Measurements from ENCODE around the gene NRCAM. TPM values are rescaled to one million over a fixed set of nuclear protein-coding genes. Genes with fewer than 3 reads are reported as not detected.

NRCAM gene
- total and polyA plus RNA-seq, 5 donors from 2014 or later = 0.27 TPM; not detected in 4

- no peak for DNase-seq
- Histone ChIP-seq H3K27ac (ENCODE audit: insufficient read depth, low read length, poor library complexity, severe bottlenecking) (no peak overlapping the region), H3K27me3 (ENCODE audit: control insufficient read depth, insufficient read depth, low read length) (no peaks in the 10 kb centered on the region), H3K4me3 (ENCODE audit: low read depth, low read length) (no peak overlapping the region), H3K4me1 (ENCODE audit: control insufficient read depth, insufficient read depth, low read length, poor library complexity, severe bottlenecking) (no peaks in the 10 kb centered on the region), H3K36me3 (ENCODE audit: control insufficient read depth, insufficient read depth, low read length) (no peaks in the 10 kb centered on the region), H3K9me3 (ENCODE audit: control insufficient read depth in 2 of 2, low read length in 2 of 2) (no peaks in the 10 kb centered on the region)
- ATAC-seq (ENCODE audit: low read depth in 2 of 2) = no peak
- H3K4me3 Mint-ChIP-seq = no peak overlapping the region
- H3K27me3 Mint-ChIP-seq = peaks cover 5% of the 10 kb centered on the region
- no peaks in the 10 kb centered on the region for H3K4me1 Mint-ChIP-seq
- H3K9me3 Mint-ChIP-seq = peaks cover 0 to 2% (median 0%) of the 10 kb centered on the region in 7 donors
- no peaks in the 10 kb centered on the region for H3K36me3 Mint-ChIP-seq
- H3K27ac Mint-ChIP-seq = no peak overlapping the region
Observed at GRCh38 chr7:108385834-108386422, 70.3 kb downstream of the NRCAM start.

DNA sequence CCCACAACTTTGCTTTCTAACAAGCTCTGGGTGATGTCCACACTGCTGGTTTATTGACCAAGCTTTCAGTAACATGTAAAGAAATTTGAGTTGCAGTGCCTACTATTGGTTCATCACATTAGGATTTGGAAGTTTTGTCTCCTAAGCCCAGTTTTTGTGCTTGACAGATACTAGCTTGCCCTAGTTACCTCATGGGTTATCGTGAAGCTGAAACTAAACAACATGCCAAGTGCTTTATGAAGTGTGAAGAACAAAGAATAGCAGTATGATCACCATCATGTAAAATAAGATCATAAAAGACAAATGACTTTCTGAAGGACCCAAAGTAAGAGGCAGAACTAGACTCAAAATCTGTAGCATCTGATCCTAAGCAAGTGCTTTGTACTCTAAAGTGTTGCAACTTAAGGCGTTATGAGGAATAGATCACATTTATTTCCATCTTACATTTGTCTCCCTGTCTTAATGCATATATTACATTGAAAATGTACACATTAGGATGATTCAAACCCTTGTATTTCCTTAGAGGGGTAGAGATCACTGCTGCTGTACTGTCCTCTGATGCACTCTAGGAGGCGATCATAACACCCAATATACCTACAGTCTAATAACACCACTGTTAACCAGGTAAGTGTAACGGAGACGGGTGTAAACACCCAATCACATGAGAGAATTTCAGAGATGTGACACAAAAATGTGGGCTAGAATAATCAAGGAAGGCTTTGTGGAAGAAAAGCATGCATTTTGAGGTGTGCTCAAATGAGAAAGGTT lies 71.3 kb downstream of the NRCAM start:
- ATAC-seq (ENCODE audit: low read depth in 2 of 2) (no peak), DNase-seq (no peak)
- Histone ChIP-seq H3K9me3 (ENCODE audit: control insufficient read depth in 2 of 2, low read length in 2 of 2) (no peaks in the 10 kb centered on the region), H3K4me1 (ENCODE audit: control insufficient read depth, insufficient read depth, low read length, poor library complexity, severe bottlenecking) (no peaks in the 10 kb centered on the region), H3K36me3 (ENCODE audit: control insufficient read depth, insufficient read depth, low read length) (no peaks in the 10 kb centered on the region), H3K4me3 (ENCODE audit: low read depth, low read length) (no peak overlapping the region), H3K27ac (ENCODE audit: insufficient read depth, low read length, poor library complexity, severe bottlenecking) (no peak overlapping the region), H3K27me3 (ENCODE audit: control insufficient read depth, insufficient read depth, low read length) (no peaks in the 10 kb centered on the region)
- Mint-ChIP-seq H3K36me3 (no peaks in the 10 kb centered on the region), H3K9me3 (peaks cover 0 to 4% (median 0%) of the 10 kb centered on the region in 7 donors), H3K27ac (no peak overlapping the region), H3K27me3 (peaks cover 5% of the 10 kb centered on the region), H3K4me3 (no peak overlapping the region), H3K4me1 (no peaks in the 10 kb centered on the region)

DNA sequence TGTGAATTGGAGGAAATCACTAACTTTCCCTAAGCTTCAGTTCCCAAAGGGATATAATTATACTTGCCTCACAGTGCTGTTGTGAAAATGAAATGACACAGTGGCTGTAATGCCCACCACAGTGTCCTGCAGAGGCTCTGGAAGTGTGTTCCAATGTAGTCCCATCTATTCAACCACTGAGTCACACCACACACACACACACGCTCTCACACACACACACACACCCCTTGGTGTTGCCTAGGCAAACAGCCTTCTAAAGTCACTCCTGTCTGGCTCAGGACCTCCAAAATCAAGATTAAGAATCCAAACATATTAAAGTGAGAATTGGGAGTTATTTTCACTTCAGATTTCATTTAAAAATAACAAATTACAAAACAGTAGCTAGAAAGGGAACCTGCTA lies 73.3 kb downstream of the NRCAM start:
- Mint-ChIP-seq H3K36me3 (no peaks in the 10 kb centered on the region), H3K9me3 (peaks cover 0 to 2% (median 0%) of the 10 kb centered on the region in 7 donors), H3K27ac (no peak overlapping the region), H3K4me1 (no peaks in the 10 kb centered on the region), H3K27me3 (peaks cover 5% of the 10 kb centered on the region), H3K4me3 (no peak overlapping the region)
- Histone ChIP-seq H3K4me3 (ENCODE audit: low read depth, low read length) (no peak overlapping the region), H3K27me3 (ENCODE audit: control insufficient read depth, insufficient read depth, low read length) (no peaks in the 10 kb centered on the region), H3K27ac (ENCODE audit: insufficient read depth, low read length, poor library complexity, severe bottlenecking) (no peak overlapping the region), H3K4me1 (ENCODE audit: control insufficient read depth, insufficient read depth, low read length, poor library complexity, severe bottlenecking) (no peaks in the 10 kb centered on the region), H3K36me3 (ENCODE audit: control insufficient read depth, insufficient read depth, low read length) (no peaks in the 10 kb centered on the region), H3K9me3 (ENCODE audit: control insufficient read depth in 2 of 2, low read length in 2 of 2) (no peaks in the 10 kb centered on the region)
- ATAC-seq (ENCODE audit: low read depth in 2 of 2) = no peak
- no peak for DNase-seq

GRCh38 chr7:108380517-108380916 lies 75.7 kb downstream of the NRCAM start:
- no peaks in the 10 kb centered on the region for H3K36me3 Mint-ChIP-seq
- no peaks in the 10 kb centered on the region for H3K4me1 ChIP-seq (ENCODE audit: control insufficient read depth, insufficient read depth, low read length, poor library complexity, severe bottlenecking)
- ATAC-seq (ENCODE audit: low read depth in 2 of 2) (no peak), DNase-seq (no peak)
- peaks cover 0 to 2% (median 0%) of the 10 kb centered on the region in 7 donors for H3K9me3 Mint-ChIP-seq
- peaks cover 2% of the 10 kb centered on the region for H3K27me3 Mint-ChIP-seq
- H3K27ac ChIP-seq (ENCODE audit: insufficient read depth, low read length, poor library complexity, severe bottlenecking) = no peak overlapping the region
- H3K4me1 Mint-ChIP-seq = no peaks in the 10 kb centered on the region
- H3K27ac Mint-ChIP-seq = no peak overlapping the region
- no peak overlapping the region for H3K4me3 Mint-ChIP-seq
- no peak overlapping the region for H3K4me3 ChIP-seq (ENCODE audit: low read depth, low read length)
- no peaks in the 10 kb centered on the region for H3K27me3 ChIP-seq (ENCODE audit: control insufficient read depth, insufficient read depth, low read length)
- H3K36me3 ChIP-seq (ENCODE audit: control insufficient read depth, insufficient read depth, low read length) = no peaks in the 10 kb centered on the region
- no peaks in the 10 kb centered on the region for H3K9me3 ChIP-seq (ENCODE audit: control insufficient read depth in 2 of 2, low read length in 2 of 2)

- ATAC-seq (ENCODE audit: low read depth in 2 of 2) (no peak), DNase-seq (no peak)
- no peak overlapping the region for H3K4me3 ChIP-seq (ENCODE audit: low read depth, low read length)
- Mint-ChIP-seq H3K4me1 (no peaks in the 10 kb centered on the region), H3K27me3 (peaks cover 4% of the 10 kb centered on the region), H3K36me3 (no peaks in the 10 kb centered on the region), H3K27ac (no peak overlapping the region), H3K4me3 (no peak overlapping the region), H3K9me3 (peaks cover 0 to 2% (median 0%) of the 10 kb centered on the region in 7 donors)
- no peaks in the 10 kb centered on the region for H3K4me1 ChIP-seq (ENCODE audit: control insufficient read depth, insufficient read depth, low read length, poor library complexity, severe bottlenecking)
- H3K27ac ChIP-seq (ENCODE audit: insufficient read depth, low read length, poor library complexity, severe bottlenecking) = no peak overlapping the region
- no peaks in the 10 kb centered on the region for H3K36me3 ChIP-seq (ENCODE audit: control insufficient read depth, insufficient read depth, low read length)
- no peaks in the 10 kb centered on the region for H3K27me3 ChIP-seq (ENCODE audit: control insufficient read depth, insufficient read depth, low read length)
- H3K9me3 ChIP-seq (ENCODE audit: control insufficient read depth in 2 of 2, low read length in 2 of 2) = no peaks in the 10 kb centered on the region
Observed at GRCh38 chr7:108376206-108376605, 80.0 kb downstream of the NRCAM start.

DNA sequence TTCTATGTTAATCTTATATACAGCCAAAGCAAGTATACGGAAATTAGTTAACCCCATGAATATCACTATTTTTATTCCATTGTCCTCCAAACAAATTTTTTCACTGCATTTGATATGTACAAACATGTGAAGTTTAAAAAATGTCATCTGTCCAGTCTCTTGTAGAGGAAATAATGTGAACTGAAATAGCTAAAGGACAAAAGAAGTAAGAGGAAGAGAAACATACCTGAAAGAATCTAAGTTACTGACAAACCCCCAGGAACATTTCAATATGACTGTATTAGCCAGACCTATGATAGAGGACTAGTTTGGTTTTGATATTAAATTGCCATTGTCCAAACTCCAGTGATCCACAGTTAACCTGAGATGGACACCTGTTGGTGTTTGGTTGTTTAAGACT lies 80.6 kb downstream of the NRCAM start:
- Mint-ChIP-seq H3K9me3 (peaks cover 0 to 2% (median 0%) of the 10 kb centered on the region in 7 donors), H3K27ac (no peak overlapping the region), H3K4me1 (no peaks in the 10 kb centered on the region), H3K36me3 (no peaks in the 10 kb centered on the region), H3K27me3 (peaks cover 4% of the 10 kb centered on the region), H3K4me3 (no peak overlapping the region)
- Histone ChIP-seq H3K4me3 (ENCODE audit: low read depth, low read length) (no peak overlapping the region), H3K27me3 (ENCODE audit: control insufficient read depth, insufficient read depth, low read length) (no peaks in the 10 kb centered on the region), H3K36me3 (ENCODE audit: control insufficient read depth, insufficient read depth, low read length) (no peaks in the 10 kb centered on the region), H3K27ac (ENCODE audit: insufficient read depth, low read length, poor library complexity, severe bottlenecking) (no peak overlapping the region), H3K9me3 (ENCODE audit: control insufficient read depth in 2 of 2, low read length in 2 of 2) (no peaks in the 10 kb centered on the region), H3K4me1 (ENCODE audit: control insufficient read depth, insufficient read depth, low read length, poor library complexity, severe bottlenecking) (no peaks in the 10 kb centered on the region)
- no peak for DNase-seq
- no peak for ATAC-seq (ENCODE audit: low read depth in 2 of 2)

GRCh38 chr7:108374899-108375298 lies 81.3 kb downstream of the NRCAM start:
- Mint-ChIP-seq H3K36me3 (no peaks in the 10 kb centered on the region), H3K4me1 (no peaks in the 10 kb centered on the region), H3K27ac (no peak overlapping the region), H3K9me3 (no peaks in the 10 kb centered on the region), H3K4me3 (no peak overlapping the region), H3K27me3 (peaks cover 4% of the 10 kb centered on the region)
- H3K27me3 ChIP-seq (ENCODE audit: control insufficient read depth, insufficient read depth, low read length) = no peaks in the 10 kb centered on the region
- H3K36me3 ChIP-seq (ENCODE audit: control insufficient read depth, insufficient read depth, low read length) = no peaks in the 10 kb centered on the region
- no peak overlapping the region for H3K27ac ChIP-seq (ENCODE audit: insufficient read depth, low read length, poor library complexity, severe bottlenecking)
- DNase-seq (no peak), ATAC-seq (ENCODE audit: low read depth in 2 of 2) (no peak)
- H3K4me3 ChIP-seq (ENCODE audit: low read depth, low read length) = no peak overlapping the region
- no peaks in the 10 kb centered on the region for H3K9me3 ChIP-seq (ENCODE audit: control insufficient read depth in 2 of 2, low read length in 2 of 2)
- no peaks in the 10 kb centered on the region for H3K4me1 ChIP-seq (ENCODE audit: control insufficient read depth, insufficient read depth, low read length, poor library complexity, severe bottlenecking)

GRCh38 chr7:108372618-108373017 lies 83.6 kb downstream of the NRCAM start:
- Histone ChIP-seq H3K4me3 (ENCODE audit: low read depth, low read length) (no peak overlapping the region), H3K27me3 (ENCODE audit: control insufficient read depth, insufficient read depth, low read length) (no peaks in the 10 kb centered on the region), H3K9me3 (ENCODE audit: control insufficient read depth in 2 of 2, low read length in 2 of 2) (no peaks in the 10 kb centered on the region), H3K4me1 (ENCODE audit: control insufficient read depth, insufficient read depth, low read length, poor library complexity, severe bottlenecking) (no peaks in the 10 kb centered on the region), H3K27ac (ENCODE audit: insufficient read depth, low read length, poor library complexity, severe bottlenecking) (no peak overlapping the region), H3K36me3 (ENCODE audit: control insufficient read depth, insufficient read depth, low read length) (no peaks in the 10 kb centered on the region)
- no peak overlapping the region for H3K4me3 Mint-ChIP-seq
- ATAC-seq (ENCODE audit: low read depth in 2 of 2) = no peak
- no peaks in the 10 kb centered on the region for H3K9me3 Mint-ChIP-seq
- peaks cover 4% of the 10 kb centered on the region for H3K27me3 Mint-ChIP-seq
- no peaks in the 10 kb centered on the region for H3K4me1 Mint-ChIP-seq
- DNase-seq = no peak
- H3K27ac Mint-ChIP-seq = no peak overlapping the region
- H3K36me3 Mint-ChIP-seq = no peaks in the 10 kb centered on the region
